ENCODE results near the gene ZNF438.

Gene ZNF438

DNA sequence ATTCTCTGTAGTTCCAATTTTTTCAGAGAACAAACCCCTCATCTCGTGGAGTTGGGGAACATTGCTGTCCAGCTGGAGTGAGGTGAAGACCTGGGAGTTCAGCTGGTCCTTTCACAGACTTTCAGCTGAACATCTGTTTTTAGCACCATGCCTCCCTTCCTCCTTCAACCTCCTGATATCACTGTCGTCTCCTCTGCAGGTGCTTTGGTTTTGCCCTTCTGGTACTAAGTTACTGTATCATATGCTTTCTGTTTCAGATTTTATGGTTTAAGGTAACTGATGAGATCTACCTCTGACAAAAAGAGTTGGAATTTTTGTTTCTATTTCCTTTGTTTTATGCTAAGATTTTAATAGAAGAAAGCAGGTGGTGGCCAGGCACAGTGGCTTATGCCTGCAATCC lies 102.9 kb downstream of the ZNF438 start:
- no peak overlapping the region for H3K4me3 ChIP-seq (ENCODE audit: low read depth, low read length)
- TF ChIP-seq, protein P1, sequence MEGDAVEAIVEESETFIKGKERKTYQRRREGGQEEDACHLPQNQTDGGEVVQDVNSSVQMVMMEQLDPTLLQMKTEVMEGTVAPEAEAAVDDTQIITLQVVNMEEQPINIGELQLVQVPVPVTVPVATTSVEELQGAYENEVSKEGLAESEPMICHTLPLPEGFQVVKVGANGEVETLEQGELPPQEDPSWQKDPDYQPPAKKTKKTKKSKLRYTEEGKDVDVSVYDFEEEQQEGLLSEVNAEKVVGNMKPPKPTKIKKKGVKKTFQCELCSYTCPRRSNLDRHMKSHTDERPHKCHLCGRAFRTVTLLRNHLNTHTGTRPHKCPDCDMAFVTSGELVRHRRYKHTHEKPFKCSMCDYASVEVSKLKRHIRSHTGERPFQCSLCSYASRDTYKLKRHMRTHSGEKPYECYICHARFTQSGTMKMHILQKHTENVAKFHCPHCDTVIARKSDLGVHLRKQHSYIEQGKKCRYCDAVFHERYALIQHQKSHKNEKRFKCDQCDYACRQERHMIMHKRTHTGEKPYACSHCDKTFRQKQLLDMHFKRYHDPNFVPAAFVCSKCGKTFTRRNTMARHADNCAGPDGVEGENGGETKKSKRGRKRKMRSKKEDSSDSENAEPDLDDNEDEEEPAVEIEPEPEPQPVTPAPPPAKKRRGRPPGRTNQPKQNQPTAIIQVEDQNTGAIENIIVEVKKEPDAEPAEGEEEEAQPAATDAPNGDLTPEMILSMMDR (IDR thresholded peaks at IDR 0.05; ENCODE audit: borderline replicate concordance, insufficient read depth, low read depth, low read length), result no peak

DNA sequence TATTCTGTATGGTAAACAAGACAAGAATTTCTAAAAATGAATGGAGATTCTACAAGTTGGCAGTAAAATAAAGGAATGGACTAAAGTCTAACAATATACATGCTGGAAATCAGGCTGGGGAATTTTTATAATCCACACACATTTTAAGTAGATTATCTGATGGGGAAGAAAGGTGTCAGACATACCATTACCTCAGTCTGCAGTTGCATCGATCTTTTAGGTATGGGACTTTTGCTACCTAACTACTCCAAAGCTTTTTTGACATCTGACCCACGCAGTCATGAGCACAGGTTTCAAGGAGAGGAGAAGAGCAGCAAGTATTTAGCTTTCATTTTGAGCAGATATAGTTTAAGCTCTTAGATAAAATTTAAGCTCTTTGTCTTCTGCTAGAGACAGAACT lies 113.0 kb downstream of the ZNF438 start:
- no peak overlapping the region for H3K4me3 ChIP-seq (ENCODE audit: low read depth, low read length)
- TF ChIP-seq, protein P1 (IDR thresholded peaks at IDR 0.05; ENCODE audit: borderline replicate concordance, insufficient read depth, low read depth, low read length), result no peak

DNA sequence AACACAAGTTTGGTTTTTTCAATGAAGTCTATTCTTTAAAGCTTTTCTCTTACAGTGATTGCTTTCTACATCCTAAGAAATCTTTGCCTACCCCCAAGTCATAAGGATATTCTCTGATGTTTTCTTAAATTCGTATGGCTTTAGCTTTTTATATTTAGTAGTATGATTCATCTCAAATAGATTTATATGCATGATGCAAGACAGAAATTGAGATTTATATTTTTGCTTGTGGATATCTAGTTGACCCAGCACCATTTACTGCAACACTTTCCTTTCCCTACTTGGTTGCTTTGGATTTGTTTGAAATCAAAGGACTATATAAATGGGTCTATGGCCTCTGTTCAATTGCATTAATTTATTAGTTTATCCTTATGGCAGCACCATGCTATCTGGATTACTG lies 113.9 kb downstream of the ZNF438 start:
- TF ChIP-seq, protein P1 (IDR thresholded peaks at IDR 0.05; ENCODE audit: borderline replicate concordance, insufficient read depth, low read depth, low read length), result no peak
- no peak overlapping the region for H3K4me3 ChIP-seq (ENCODE audit: low read depth, low read length)

DNA sequence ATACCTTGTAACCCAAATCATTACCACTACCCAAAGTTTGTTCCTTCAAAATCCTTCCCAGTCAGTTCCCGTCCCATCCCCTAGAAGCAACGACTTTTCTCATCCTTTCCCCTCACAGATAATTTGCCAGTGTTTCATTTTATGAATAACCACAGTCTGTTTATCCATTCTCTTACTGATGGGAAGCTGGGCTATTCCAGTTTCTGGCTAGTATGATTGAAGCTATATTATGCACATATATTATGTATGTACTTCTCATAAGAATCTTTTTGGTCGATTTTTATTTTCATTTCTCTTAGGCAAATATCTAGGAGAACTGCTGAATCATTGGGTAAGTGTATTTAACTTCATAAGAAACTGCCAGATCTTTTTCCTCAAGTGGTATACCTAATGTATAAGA lies 114.6 kb downstream of the ZNF438 start:
- TF ChIP-seq, protein P1 (IDR thresholded peaks at IDR 0.05; ENCODE audit: borderline replicate concordance, insufficient read depth, low read depth, low read length), result no peak
- no peak overlapping the region for H3K4me3 ChIP-seq (ENCODE audit: low read depth, low read length)

DNA sequence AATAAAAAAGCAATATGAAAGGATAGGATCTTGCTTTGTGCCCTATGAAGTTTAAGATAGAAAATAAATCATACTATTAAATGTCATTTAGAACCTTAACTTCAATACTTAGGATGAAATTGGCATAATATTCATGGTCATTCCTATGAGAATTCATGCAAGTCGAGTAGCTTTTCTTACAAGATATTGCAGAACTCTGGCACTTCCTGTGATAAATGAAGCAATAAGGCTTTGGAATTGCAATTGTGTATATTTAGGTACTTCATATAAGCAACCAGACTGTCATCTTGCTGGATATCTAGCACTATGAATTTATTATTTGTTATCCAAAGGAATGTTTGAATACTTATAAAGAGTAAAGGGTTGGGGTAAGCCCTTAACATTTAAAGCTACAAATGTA lies 116.5 kb downstream of the ZNF438 start:
- H3K4me3 ChIP-seq (ENCODE audit: low read depth, low read length), result no peak overlapping the region
- TF ChIP-seq, protein P1 (IDR thresholded peaks at IDR 0.05; ENCODE audit: borderline replicate concordance, insufficient read depth, low read depth, low read length), result no peak

DNA sequence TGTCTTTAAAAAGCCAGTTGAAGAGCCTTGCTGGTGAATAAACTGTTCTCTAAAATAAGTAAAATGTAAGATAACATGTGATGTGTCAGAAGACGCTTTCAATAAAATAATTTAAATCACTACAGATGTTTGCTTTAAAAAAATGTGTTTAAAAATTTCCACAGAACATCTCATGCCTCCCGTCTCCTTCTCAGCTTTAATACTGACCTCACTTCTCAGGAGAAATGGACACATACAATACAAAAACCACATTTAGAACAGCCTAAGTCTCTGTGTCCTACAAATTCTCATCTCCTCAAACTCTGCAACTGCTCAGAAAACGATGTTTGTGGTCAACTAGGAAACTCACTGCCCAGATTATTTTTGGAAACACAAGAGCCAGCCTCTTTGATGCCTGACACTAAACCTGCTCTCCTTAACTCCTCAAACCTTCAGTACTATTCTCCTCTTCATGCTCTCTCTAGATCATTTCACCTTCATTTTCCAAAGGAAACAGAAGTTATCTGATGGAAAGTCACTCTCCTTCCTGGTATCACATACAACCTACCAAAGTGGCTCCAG lies 120.3 kb downstream of the ZNF438 start:
- H3K4me3 ChIP-seq (ENCODE audit: low read depth, low read length), result no peak overlapping the region
- TF ChIP-seq, protein P1 (IDR thresholded peaks at IDR 0.05; ENCODE audit: borderline replicate concordance, insufficient read depth, low read depth, low read length), result no peak

DNA sequence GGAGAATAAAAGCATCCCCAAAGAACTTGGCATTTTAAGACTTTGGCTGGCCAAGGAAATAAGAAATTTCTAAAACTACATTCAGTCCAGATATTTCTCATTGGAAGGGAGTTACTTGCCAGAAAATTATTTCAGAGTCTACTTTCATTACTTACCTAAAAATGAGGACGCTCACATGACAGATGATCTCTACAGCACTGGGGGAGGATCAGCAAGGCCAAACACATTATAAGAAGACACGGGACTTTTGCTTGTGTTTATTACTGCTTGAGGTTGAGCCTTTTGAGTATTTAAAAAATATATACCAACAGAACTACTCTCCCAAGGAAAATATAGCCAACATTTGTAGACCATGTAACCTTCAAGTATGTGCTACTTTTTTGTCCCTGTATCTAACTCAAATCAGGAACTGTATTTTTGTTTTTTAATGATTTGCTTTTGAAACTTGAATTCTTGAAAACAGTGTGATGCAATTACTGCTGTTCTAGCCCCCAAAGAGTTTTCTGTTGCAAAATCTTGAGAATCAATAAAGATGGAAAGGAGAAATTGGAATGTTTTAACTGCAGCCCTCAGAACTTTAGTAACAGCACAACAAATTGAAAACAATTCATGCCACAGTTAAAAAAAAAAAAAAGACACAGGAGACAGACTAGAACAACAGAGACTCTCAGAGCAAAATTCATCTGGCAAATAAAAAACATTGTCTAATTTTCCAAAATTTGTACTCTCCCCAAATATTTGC lies 128.1 kb downstream of the ZNF438 start:
- TF ChIP-seq, protein P1 (IDR thresholded peaks at IDR 0.05; ENCODE audit: borderline replicate concordance, insufficient read depth, low read depth, low read length), result no peak
- no peak overlapping the region for H3K4me3 ChIP-seq (ENCODE audit: low read depth, low read length)
